ENCODE results near the gene CGB8.
"Not testable (repeated sequence)": the region's sequence is repeated elsewhere in the genome, so short reads cannot be mapped to it uniquely, and the experiment has no call there.

GRCh38 chr19:49028686-49029085 is 20.2 kb downstream of the CGB8 start:
- TF ChIP-seq, protein P1, sequence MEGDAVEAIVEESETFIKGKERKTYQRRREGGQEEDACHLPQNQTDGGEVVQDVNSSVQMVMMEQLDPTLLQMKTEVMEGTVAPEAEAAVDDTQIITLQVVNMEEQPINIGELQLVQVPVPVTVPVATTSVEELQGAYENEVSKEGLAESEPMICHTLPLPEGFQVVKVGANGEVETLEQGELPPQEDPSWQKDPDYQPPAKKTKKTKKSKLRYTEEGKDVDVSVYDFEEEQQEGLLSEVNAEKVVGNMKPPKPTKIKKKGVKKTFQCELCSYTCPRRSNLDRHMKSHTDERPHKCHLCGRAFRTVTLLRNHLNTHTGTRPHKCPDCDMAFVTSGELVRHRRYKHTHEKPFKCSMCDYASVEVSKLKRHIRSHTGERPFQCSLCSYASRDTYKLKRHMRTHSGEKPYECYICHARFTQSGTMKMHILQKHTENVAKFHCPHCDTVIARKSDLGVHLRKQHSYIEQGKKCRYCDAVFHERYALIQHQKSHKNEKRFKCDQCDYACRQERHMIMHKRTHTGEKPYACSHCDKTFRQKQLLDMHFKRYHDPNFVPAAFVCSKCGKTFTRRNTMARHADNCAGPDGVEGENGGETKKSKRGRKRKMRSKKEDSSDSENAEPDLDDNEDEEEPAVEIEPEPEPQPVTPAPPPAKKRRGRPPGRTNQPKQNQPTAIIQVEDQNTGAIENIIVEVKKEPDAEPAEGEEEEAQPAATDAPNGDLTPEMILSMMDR (IDR thresholded peaks at IDR 0.05), result not testable (repeated sequence)
- not testable (repeated sequence) for TF ChIP-seq POLR2AphosphoS5, POLR2A (IDR thresholded peaks at IDR 0.05)
